H1 (cell line): ENCODE results near the gene UQCRFS1. TPM values are rescaled to one million over a fixed set of nuclear protein-coding genes. Genes with fewer than 3 reads are reported as not detected.

Source experiments
- CTCF ChIA-PET: fragments of 300-600 bp; sonication (Branson Sonifier 250); formaldehyde crosslinking; loops from one replicate; lab custom pipeline; 2021; ENCODE audit not compliant: partially characterized antibody; lab: Charles Lee
- POLR2A ChIA-PET: fragments of 300-600 bp; sonication (Branson Sonifier 250); formaldehyde crosslinking; loops from one replicate; lab custom pipeline; 2021; ENCODE audit warnings: inconsistent platforms; ENCODE audit not compliant: partially characterized antibody; lab: Charles Lee
- DNase-seq, 2 experiments: peaks; one replicate each; pipeline versions ENCODE4 v3.0.0 to v3.0.0-alpha.2; 2010 to 2022; ENCODE audit warnings: low spot score in 2 of 2, low read depth in 1 of 2, mixed read lengths in 1 of 2
- FAIRE-seq: peaks from 2 replicates; lab custom pipeline; 2011; peaks lifted over from hg19 to GRCh38; lab: Jason Lieb, UNC
- H2AFZ ChIP-seq: 2 replicates; pipeline ENCODE4 v1.8.1; 2012; ENCODE audit warnings: low read length, inconsistent platforms
- H2AK5ac ChIP-seq: 2 replicates; pipeline ENCODE4 v1.6.1; 2013; ENCODE audit warnings: low read depth, low read length
- H2BK120ac ChIP-seq: replicated peaks from 2 replicates; pipeline ENCODE3; 2013; ENCODE audit warnings: low read depth, low read length, inconsistent platforms
- H2BK12ac ChIP-seq: 2 replicates; pipeline ENCODE4 v1.6.1; 2013; ENCODE audit warnings: low read depth, low read length
- H2BK15ac ChIP-seq: 2 replicates; pipeline ENCODE4 v1.6.1; 2013; ENCODE audit warnings: low read length
- H2BK20ac ChIP-seq: 2 replicates; pipeline ENCODE4 v1.6.1; 2013; ENCODE audit warnings: low read length
- H2BK5ac ChIP-seq: 2 replicates; pipeline ENCODE4 v1.6.1; 2013; ENCODE audit warnings: low read depth, low read length
- H3K14ac ChIP-seq: 2 replicates; pipeline ENCODE4 v1.6.1; 2013; ENCODE audit warnings: inconsistent platforms; ENCODE audit not compliant: insufficient read length
- H3K18ac ChIP-seq: 2 replicates; pipeline ENCODE4 v1.6.1; 2013; ENCODE audit warnings: low read length; ENCODE audit errors: extremely low read depth
- H3K23ac ChIP-seq: 2 replicates; pipeline ENCODE4 v1.6.1; 2013; ENCODE audit warnings: inconsistent platforms; ENCODE audit not compliant: insufficient read length
- H3K23me2 ChIP-seq: 2 replicates; pipeline ENCODE4 v1.6.1; 2013; ENCODE audit warnings: low read depth, low read length
- H3K27ac ChIP-seq: 2 replicates; pipeline ENCODE4 v1.6.1; 2011; ENCODE audit warnings: low read depth, low read length, inconsistent platforms
- H3K27me3 ChIP-seq, 4 experiments: replicated peaks in 1 of 4; 1 replicate in 1 of 4; 2 replicates in 3 of 4; pipeline versions ENCODE4 v1.6.1 to v1.8.1; 2011 to 2013; ENCODE audit warnings: low read length in 3 of 4, mild to moderate bottlenecking in 3 of 4, inconsistent platforms in 2 of 4, mixed read lengths in 2 of 4, moderate library complexity in 1 of 4; ENCODE audit not compliant: control insufficient read depth in 3 of 4, insufficient read depth in 3 of 4; ENCODE audit errors: extremely low read depth in 1 of 4
- H3K36me3 ChIP-seq, 4 experiments: 2 replicates each; pipeline versions ENCODE4 v1.6.1 to v1.8.1; 2011 to 2013; ENCODE audit warnings: mild to moderate bottlenecking in 4 of 4, low read length in 3 of 4, moderate library complexity in 2 of 4, control low read depth in 1 of 4, inconsistent platforms in 1 of 4; ENCODE audit not compliant: insufficient read depth in 4 of 4, control insufficient read depth in 2 of 4
- H3K4ac ChIP-seq: replicated peaks from 2 replicates; pipeline ENCODE3; 2013; ENCODE audit warnings: low read length, low read depth, mixed read lengths, inconsistent platforms; ENCODE audit not compliant: insufficient read length
- H3K4me1 ChIP-seq, 4 experiments: replicated peaks in 1 of 4; 1 replicate in 1 of 4; 2 replicates in 3 of 4; pipeline versions ENCODE4 v1.6.1 to v1.8.1; 2011 to 2013; ENCODE audit warnings: low read length in 3 of 4, inconsistent platforms in 2 of 4, mixed read lengths in 1 of 4; ENCODE audit not compliant: insufficient read depth in 4 of 4, control insufficient read depth in 3 of 4
- H3K4me2 ChIP-seq, 2 experiments: 2 replicates each; pipeline versions ENCODE4 v1.6.1 to v1.8.1; 2011 to 2013; ENCODE audit warnings: low read depth in 2 of 2, low read length in 2 of 2, control low read depth in 1 of 2, inconsistent platforms in 1 of 2, mild to moderate bottlenecking in 1 of 2; ENCODE audit not compliant: insufficient read depth in 1 of 2
- H3K4me3 ChIP-seq, 4 experiments: fragments of 200-600, 300-600 bp in 1 of 4; sonication (generic), shearing (Covaris generic), sonication (Bioruptor Twin) in 1 of 4; 2 replicates each; pipeline versions ENCODE4 v1.5.1 to v1.8.1; 2011 to 2016; ENCODE audit warnings: low read length in 4 of 4, low read depth in 3 of 4, control low read depth in 2 of 4, inconsistent platforms in 2 of 4, mild to moderate bottlenecking in 2 of 4, mixed read lengths in 1 of 4, moderate library complexity in 1 of 4; ENCODE audit not compliant: insufficient read depth in 2 of 4; ENCODE audit errors: extremely low read depth in 1 of 4
- H3K56ac ChIP-seq: replicated peaks from 2 replicates; pipeline ENCODE3; 2013; ENCODE audit warnings: low read depth, mild to moderate bottlenecking, mixed read lengths, low read length, inconsistent platforms; ENCODE audit not compliant: insufficient read length
- H3K79me1 ChIP-seq: 2 replicates; pipeline ENCODE4 v1.6.1; 2013; ENCODE audit warnings: low read depth, low read length, control low read depth
- H3K79me2 ChIP-seq, 2 experiments: 2 replicates each; pipeline versions ENCODE4 v1.6.1 to v1.8.1; 2012 to 2013; ENCODE audit warnings: low read length in 2 of 2, mild to moderate bottlenecking in 2 of 2, inconsistent platforms in 1 of 2; ENCODE audit not compliant: insufficient read depth in 2 of 2, control insufficient read depth in 1 of 2
- H3K9ac ChIP-seq, 4 experiments: replicated peaks in 1 of 4; 1 replicate in 1 of 4; 2 replicates in 3 of 4; pipeline versions ENCODE4 v1.6.1 to v1.8.1; 2011 to 2013; ENCODE audit warnings: low read depth in 3 of 4, low read length in 3 of 4, control low read depth in 2 of 4, mild to moderate bottlenecking in 2 of 4, moderate library complexity in 2 of 4, inconsistent platforms in 1 of 4; ENCODE audit errors: extremely low read depth in 1 of 4
- H3K9me3 ChIP-seq, 2 experiments: 2 replicates each; pipeline versions ENCODE4 v1.6.1 to v1.8.1; 2012 to 2013; ENCODE audit warnings: mild to moderate bottlenecking in 2 of 2, moderate library complexity in 2 of 2, control low read depth in 1 of 2, inconsistent platforms in 1 of 2, low read depth in 1 of 2, low read length in 1 of 2, mixed read lengths in 1 of 2; ENCODE audit not compliant: insufficient read depth in 2 of 2
- H4K20me1 ChIP-seq, 2 experiments: replicated peaks in 1 of 2; 2 replicates each; pipeline versions ENCODE3 to v1.8.1; 2011 to 2013; ENCODE audit warnings: inconsistent platforms in 2 of 2, low read length in 2 of 2, mild to moderate bottlenecking in 1 of 2; ENCODE audit not compliant: insufficient read depth in 2 of 2, control insufficient read depth in 1 of 2
- H4K5ac ChIP-seq: 2 replicates; pipeline ENCODE4 v1.6.1; 2013; ENCODE audit warnings: low read length, low read depth, mixed read lengths, inconsistent platforms; ENCODE audit not compliant: insufficient read length
- H4K8ac ChIP-seq: 2 replicates; pipeline ENCODE4 v1.8.0; 2013; ENCODE audit warnings: mild to moderate bottlenecking, moderate library complexity, low read length, inconsistent platforms; ENCODE audit not compliant: insufficient read depth; ENCODE audit errors: extremely low read depth
- H4K91ac ChIP-seq: replicated peaks from 2 replicates; pipeline ENCODE3; 2013; ENCODE audit warnings: low read length, mixed read lengths, inconsistent platforms; ENCODE audit not compliant: insufficient read length
- BCL11A ChIP-seq, 2 experiments: IDR thresholded peaks; one replicate each; pipeline ENCODE4 v1.6.1; 2011; ENCODE audit warnings: low read depth in 2 of 2, low read length in 2 of 2, mild to moderate bottlenecking in 2 of 2
- BRCA1 ChIP-seq: IDR thresholded peaks from 2 replicates; pipeline ENCODE4 v1.6.1; 2012; ENCODE audit warnings: low read depth, low read length, improper control_type of control experiment
- CREB1 ChIP-seq: IDR thresholded peaks from 2 replicates; pipeline ENCODE4 v1.6.1; 2012; ENCODE audit warnings: inconsistent platforms
- CTCF ChIP-seq, 3 experiments: IDR thresholded peaks; 1 replicate in 2 of 3; 2 replicates in 1 of 3; pipeline versions ENCODE4 v1.5.1 to v1.6.1; 2011; ENCODE audit warnings: low read length in 3 of 3, mild to moderate bottlenecking in 3 of 3, inconsistent platforms in 2 of 3, low read depth in 1 of 3, moderate library complexity in 1 of 3; ENCODE audit not compliant: insufficient read depth in 1 of 3; ENCODE audit errors: control extremely low read depth in 1 of 3
- NRF1 ChIP-seq: IDR thresholded peaks from 2 replicates; pipeline ENCODE4 v1.6.1; 2011; ENCODE audit warnings: mild to moderate bottlenecking, low read depth, low read length, improper control_type of control experiment
- RFX5 ChIP-seq: IDR thresholded peaks from 2 replicates; pipeline ENCODE4 v1.6.1; 2011; ENCODE audit warnings: low read depth, low read length, improper control_type of control experiment, borderline replicate concordance
- RXRA ChIP-seq: IDR thresholded peaks from 2 replicates; pipeline ENCODE4 v1.6.1; 2011; ENCODE audit warnings: low read depth, mild to moderate bottlenecking, low read length, moderate library complexity; ENCODE audit not compliant: insufficient read depth
- SAP30 ChIP-seq: fragments of 300-600 bp; sonication (generic); IDR thresholded peaks from 2 replicates; pipeline ENCODE4 v1.7.1; 2012; ENCODE audit warnings: low read length, moderate library complexity, mild to moderate bottlenecking, inconsistent platforms; ENCODE audit not compliant: insufficient read depth, insufficient replicate concordance
- SIRT6 ChIP-seq: IDR thresholded peaks from one replicate; pipeline ENCODE4 v1.7.1; 2012; ENCODE audit warnings: low read length, inconsistent platforms
- SIX5 ChIP-seq: IDR thresholded peaks from 2 replicates; pipeline ENCODE4 v1.6.1; 2011; ENCODE audit warnings: mild to moderate bottlenecking, low read depth, low read length
- SP4 ChIP-seq: IDR thresholded peaks from 2 replicates; pipeline ENCODE4 v1.6.1; 2012; ENCODE audit warnings: low read length, inconsistent platforms
- WGBS, 2 experiments: shearing (Covaris generic) in 1 of 2; methylation state at CpG; one replicate each; pipeline versions ENCODE4 v1.1.6 to v1.1.7; 2013 to 2015; ENCODE audit warnings: low lambda C conversion rate in 2 of 2, mixed read lengths in 2 of 2, inconsistent platforms in 1 of 2, low coverage in 1 of 2, missing lambda C conversion rate in 1 of 2; ENCODE audit not compliant: insufficient replicate concordance in 2 of 2, insufficient coverage in 1 of 2, insufficient read length in 1 of 2; ENCODE audit errors: extremely low coverage in 1 of 2, missing lambda C conversion rate in 1 of 2; 5-methylcytosine and 5-hydroxymethylcytosine counted together
- polyA plus RNA-seq, 7 experiments: library from polyadenylated mRNA; depleted of rRNA in 3 of 7; stranded (reverse) in 5 of 7; unstranded in 2 of 7; fragments of >200 nt in 5 of 7; fragments of 200-250 nt in 2 of 7; gene quantifications; 1 replicate in 5 of 7; 2 replicates in 1 of 7; 4 replicates in 1 of 7; pipeline versions ENCODE4 v1.2.1 to v1.2.3, GENCODE V29; 2011 to 2013; ENCODE audit warnings: missing spikeins in 2 of 7, mixed read lengths in 2 of 7
- total RNA-seq: library from RNA; stranded (reverse); fragmentation: NEBNext Ultra II Directional; extraction: Animal tissue kit (Norgen Biotek cat#: 25700); gene quantifications from 2 replicates; pipeline ENCODE4 v1.2.1, GENCODE V29; 2021

Gene UQCRFS1
- total and polyA plus RNA-seq, 2 of the 8 experiments (the other 6 are each of a cell fraction or from before 2014, with no cell fraction given), result 52.4 to 59.1 TPM

GRCh38 chr19:29188289-29189032, 24.5 kb downstream of the UQCRFS1 start:
- Histone ChIP-seq H3K4ac (no peak overlapping the region), H4K91ac (no peak overlapping the region)
- no peak for FAIRE-seq
- no peak for TF ChIP-seq SIRT6
- TF ChIP-seq CREB1, result no peak
- no peak for TF ChIP-seq SAP30
- no peak for TF ChIP-seq SP4
- no peak for TF ChIP-seq SIX5
- no peak for TF ChIP-seq RFX5
- TF ChIP-seq BCL11A (IDR thresholded peaks at IDR 0.05; ENCODE audit: low read depth in 2 of 2, low read length in 2 of 2), result no peak
- no peak for TF ChIP-seq CTCF (IDR thresholded peaks at IDR 0.05; ENCODE audit: control extremely low read depth in 1 of 3, insufficient read depth in 1 of 3, low read depth in 1 of 3, low read length in 3 of 3)
- TF ChIP-seq BRCA1, result no peak
- TF ChIP-seq RXRA, result no peak
- TF ChIP-seq NRF1, result no peak

More at GRCh38 chr19:29188289-29189032, 24.5 kb downstream of the UQCRFS1 start:
- H3K23ac ChIP-seq, result no peak overlapping the region
- H3K27me3 ChIP-seq, result no peaks in the 10 kb centered on the region
- H3K27ac ChIP-seq, result no peak overlapping the region
- no peaks in the 10 kb centered on the region for H3K9me3 ChIP-seq
- H2AK5ac ChIP-seq, result no peak overlapping the region
- no peak overlapping the region for H2AFZ ChIP-seq
- no peak overlapping the region for H3K56ac ChIP-seq
- no peak overlapping the region for H3K9ac ChIP-seq
- DNase-seq, result no peak
- H3K79me1 ChIP-seq, result no peaks in the 10 kb centered on the region
- no peak overlapping the region for H3K18ac ChIP-seq
- no peak overlapping the region for H2BK120ac ChIP-seq
- WGBS, 2 experiments, result 78% methylated on average over 10 of the region's 10 CpGs; no CpG with 5 or more reads in 1 of the 2 experiments
- H4K20me1 ChIP-seq, result no peaks in the 10 kb centered on the region
- H3K4me1 ChIP-seq, result peaks cover 0 to 3% (median 2%) of the 10 kb centered on the region in 4 experiments; a peak in 5 of 7 replicates
- no peaks in the 10 kb centered on the region; the same call in 1 of the 2 replicates for H3K23me2 ChIP-seq
- H3K36me3 ChIP-seq, result no peaks in the 10 kb centered on the region
- no peak overlapping the region for H4K8ac ChIP-seq
- no peak overlapping the region for H3K4me2 ChIP-seq
- H4K5ac ChIP-seq, result no peak overlapping the region
- POLR2A ChIA-PET, result no interaction called here
- CTCF ChIA-PET, result interaction anchor here (0.8 to 1.1 kb wide), 2 partner anchors 67 to 132 kb away, joined by 3 read pairs; no protein-coding TSS in a partner anchor
- H3K14ac ChIP-seq, result no peak overlapping the region
- no peak overlapping the region for H2BK15ac ChIP-seq
- no peak overlapping the region for H2BK12ac ChIP-seq
- no peaks in the 10 kb centered on the region for H3K79me2 ChIP-seq
- H3K4me3 ChIP-seq, result no peak overlapping the region
- H2BK20ac ChIP-seq, result no peak overlapping the region
- no peak overlapping the region for H2BK5ac ChIP-seq
